22Rv1 (cell line): ENCODE results near the gene NETO2.

Experiments
- CTCF ChIP-seq: fragments of 450-650 bp; IDR thresholded peaks from 2 replicates; pipeline ENCODE4 v1.5.1; 2017; ENCODE audit warnings: mild to moderate bottlenecking
- ZFX ChIP-seq: fragments of 450-650 bp; IDR thresholded peaks from 2 replicates; pipeline ENCODE4 v1.6.1; 2017; ENCODE audit warnings: antibody characterized with exemption, borderline replicate concordance

DNA sequence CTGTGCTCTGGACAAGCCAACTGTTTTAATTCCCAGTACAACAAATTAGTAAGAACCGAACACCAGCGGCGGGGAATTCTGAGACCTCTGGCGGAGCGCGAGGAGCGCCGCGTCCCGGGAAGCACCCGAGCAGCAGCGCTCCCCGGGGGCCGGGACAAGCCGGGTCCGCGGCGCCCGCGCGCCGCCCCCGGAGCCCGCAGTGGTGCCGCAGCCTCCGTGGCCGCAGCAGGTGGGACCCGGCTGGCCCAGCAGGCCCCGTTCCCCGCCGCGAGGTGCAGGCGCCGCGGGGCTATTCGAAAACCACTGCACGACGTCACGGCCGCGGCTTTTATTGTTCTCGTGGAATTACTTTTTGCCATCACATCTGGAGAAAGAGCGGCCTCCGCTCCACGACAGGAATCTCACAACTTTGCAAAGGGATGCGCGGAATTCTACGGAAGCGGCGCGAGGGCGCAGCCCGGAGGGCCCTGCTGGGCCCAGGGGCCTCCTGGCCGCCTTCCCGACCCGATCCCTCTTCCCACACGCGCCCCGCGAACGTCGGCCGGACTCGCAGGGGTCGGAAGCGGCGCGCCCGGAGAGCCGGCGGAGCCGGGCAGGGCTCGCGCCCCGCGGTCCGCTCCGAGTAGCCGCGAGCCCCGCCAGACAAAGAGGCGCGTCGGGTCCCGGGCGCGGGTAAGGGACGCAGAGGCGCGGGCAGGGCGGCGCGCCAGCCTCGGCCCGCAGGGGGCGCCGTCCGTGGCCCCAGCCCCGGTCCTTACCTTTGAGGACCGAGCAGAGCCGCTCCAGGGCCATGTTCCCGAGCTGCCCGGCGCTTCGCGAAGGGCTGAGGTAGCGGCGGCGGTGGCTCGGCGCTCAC lies 696 bp downstream of the NETO2 start:
- peak; percentile 90 for TF ChIP-seq CTCF
- TF ChIP-seq ZFX, result no peak
